Keratinocyte (primary cell): ENCODE results near the gene ATP11A. TPM values are rescaled to one million over a fixed set of nuclear protein-coding genes. Genes with fewer than 3 reads are reported as not detected.

Experiments used
- DNase-seq: peaks from one replicate; pipeline ENCODE4 v3.0.0-alpha.2; 2011; ENCODE audit warnings: low read depth, missing footprints, low spot score
- FAIRE-seq: peaks from 2 replicates; lab custom pipeline; 2011; peaks lifted over from hg19 to GRCh38; lab: Jason Lieb, UNC
- H2AFZ ChIP-seq: 2 replicates; pipeline ENCODE4 v1.6.0; 2012; ENCODE audit warnings: low read length, control low read depth, inconsistent platforms; ENCODE audit not compliant: control insufficient read depth
- H3K27ac ChIP-seq: 2 replicates; pipeline ENCODE4 v1.5.1; 2011; ENCODE audit warnings: low read length; ENCODE audit not compliant: control insufficient read depth, insufficient read depth
- H3K27me3 ChIP-seq: 3 replicates; pipeline ENCODE4 v1.6.0; 2011; ENCODE audit warnings: low read length; ENCODE audit not compliant: control insufficient read depth, insufficient read depth; ENCODE audit errors: extremely low read depth
- H3K36me3 ChIP-seq, 2 experiments: 2 replicates in 1 of 2; 3 replicates in 1 of 2; pipeline ENCODE4 v1.5.1; 2011; ENCODE audit warnings: low read length in 2 of 2, mild to moderate bottlenecking in 1 of 2; ENCODE audit not compliant: control insufficient read depth in 2 of 2, insufficient read depth in 2 of 2; ENCODE audit errors: extremely low read depth in 1 of 2
- H3K4me1 ChIP-seq: 3 replicates; pipeline ENCODE4 v1.5.1; 2011; ENCODE audit warnings: low read length; ENCODE audit not compliant: control insufficient read depth, insufficient read depth; ENCODE audit errors: extremely low read depth
- H3K4me2 ChIP-seq: 3 replicates; pipeline ENCODE4 v1.6.0; 2011; ENCODE audit warnings: low read depth, low read length; ENCODE audit not compliant: control insufficient read depth, insufficient read depth; ENCODE audit errors: extremely low read depth
- H3K4me3 ChIP-seq, 3 experiments: fragments of 200-600 bp in 1 of 3; sonication (generic) in 1 of 3; 2 replicates in 2 of 3; 3 replicates in 1 of 3; pipeline ENCODE4 v1.5.1; 2011 to 2016; ENCODE audit warnings: low read length in 3 of 3, mild to moderate bottlenecking in 3 of 3, control low read depth in 2 of 3, inconsistent platforms in 1 of 3, low read depth in 1 of 3, mixed read lengths in 1 of 3, mixed run types in 1 of 3, moderate library complexity in 1 of 3; ENCODE audit not compliant: control insufficient read depth in 2 of 3, insufficient read depth in 2 of 3; ENCODE audit errors: extremely low read depth in 1 of 3
- H3K79me2 ChIP-seq: 2 replicates; pipeline ENCODE4 v1.6.0; 2012; ENCODE audit warnings: low read length; ENCODE audit not compliant: control insufficient read depth, insufficient read depth
- H3K9ac ChIP-seq: 3 replicates; pipeline ENCODE4 v1.6.0; 2011; ENCODE audit warnings: low read length; ENCODE audit not compliant: control insufficient read depth, insufficient read depth; ENCODE audit errors: extremely low read depth
- H3K9me1 ChIP-seq: 3 replicates; pipeline ENCODE4 v1.6.0; 2011; ENCODE audit warnings: low read length; ENCODE audit not compliant: control insufficient read depth, insufficient read depth; ENCODE audit errors: extremely low read depth
- H3K9me3 ChIP-seq: 2 replicates; pipeline ENCODE4 v1.5.1; 2012; ENCODE audit warnings: low read depth, low read length; ENCODE audit not compliant: control insufficient read depth
- H4K20me1 ChIP-seq: 3 replicates; pipeline ENCODE4 v1.6.0; 2011; ENCODE audit warnings: low read length; ENCODE audit not compliant: control insufficient read depth, insufficient read depth; ENCODE audit errors: extremely low read depth
- CTCF ChIP-seq, 3 experiments: IDR thresholded peaks in 1 of 3; conservative IDR thresholded peaks in 1 of 3; optimal IDR thresholded peaks in 1 of 3; 2 replicates in 2 of 3; 3 replicates in 1 of 3; pipeline versions ENCODE3 to v1.5.1; 2011; ENCODE audit warnings: low read length in 3 of 3, mild to moderate bottlenecking in 3 of 3, moderate library complexity in 2 of 3, control low read depth in 1 of 3, inconsistent platforms in 1 of 3; ENCODE audit not compliant: insufficient read depth in 2 of 3; ENCODE audit errors: extremely low read depth in 1 of 3
- EZH2 ChIP-seq: IDR thresholded peaks from one replicate; pipeline ENCODE4 v1.6.1; 2012; ENCODE audit warnings: inconsistent platforms, mild to moderate bottlenecking, low read length, moderate library complexity
- dilution Hi-C: fragments of 300-500 bp; cut with MboI; formaldehyde crosslinking; loops from one replicate; pipeline ENCODE4 v1.7.0; 2020; ENCODE audit warnings: low sequenced_read_pairs; ENCODE audit not compliant: extremely low pct_ligation_motif_present
- polyA plus RNA-seq, 5 experiments: library from polyadenylated mRNA; depleted of rRNA in 3 of 5; stranded (reverse) in 3 of 5; stranded (forward) in 1 of 5; unstranded in 1 of 5; fragments of >200 nt; gene quantifications; 1 replicate in 1 of 5; 2 replicates in 3 of 5; 3 replicates in 1 of 5; pipeline versions ENCODE4 v1.2.1 to v1.2.3, GENCODE V29; 2011 to 2012; ENCODE audit warnings: missing spikeins in 2 of 5, low read depth in 1 of 5, low replicate concordance in 1 of 5

The ATP11A gene
- polyA plus RNA-seq, 1 donor (not counting 4 experiments of a cell fraction or from before 2014, with no cell fraction given), result 4.3 TPM

- Histone ChIP-seq H3K27ac (no peak overlapping the region), H3K36me3 (peaks cover 9% of the 10 kb centered on the region in 2 experiments), H3K4me3 (no peak overlapping the region), H3K27me3 (no peaks in the 10 kb centered on the region), H3K9me1 (no peaks in the 10 kb centered on the region), H4K20me1 (no peaks in the 10 kb centered on the region), H3K79me2 (no peaks in the 10 kb centered on the region), H3K9me3 (no peaks in the 10 kb centered on the region), H3K4me2 (no peak overlapping the region), H3K9ac (no peak overlapping the region), H2AFZ (no peak overlapping the region), H3K4me1 (no peaks in the 10 kb centered on the region)
- FAIRE-seq (no peak), DNase-seq (no peak)
- dilution Hi-C loops, result no loop called here
- TF ChIP-seq EZH2 (no peak), CTCF (optimal IDR thresholded peaks at IDR 0.05 in 1 of 3, IDR thresholded peaks at IDR 0.05 in 1 of 3, conservative IDR thresholded peaks at IDR 0.05 in 1 of 3; ENCODE audit: extremely low read depth in 1 of 3, insufficient read depth in 2 of 3, low read length in 3 of 3) (no peak)
Measured at GRCh38 chr13:112818040-112818697, 128.3 kb downstream of the ATP11A start.

DNA sequence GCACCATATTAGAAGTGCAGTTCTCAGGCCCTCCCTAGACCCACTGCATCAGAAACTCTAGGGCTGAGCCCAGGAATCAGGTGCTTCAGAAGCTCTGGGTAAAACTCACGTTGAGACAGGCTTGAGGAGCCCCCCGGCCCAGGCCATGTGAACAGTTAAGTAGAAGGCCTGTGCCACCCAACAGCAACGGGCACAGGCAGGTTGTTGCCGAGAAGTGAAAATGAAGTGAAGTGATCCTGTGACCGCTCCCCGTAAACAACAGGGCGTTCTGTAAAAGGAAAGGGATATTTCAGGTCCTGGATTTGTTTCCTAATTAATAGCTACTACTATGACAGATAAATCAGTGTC is 128.8 kb downstream of the ATP11A start:
- dilution Hi-C loops, result no loop called here
- H3K36me3 ChIP-seq, result peaks cover 9% of the 10 kb centered on the region in 2 experiments

More for the DNA sequence above, 128.8 kb downstream of the ATP11A start:
- H3K9ac ChIP-seq, result no peak overlapping the region
- FAIRE-seq (no peak), DNase-seq (no peak)
- H3K9me1 ChIP-seq, result no peaks in the 10 kb centered on the region
- H3K79me2 ChIP-seq, result no peaks in the 10 kb centered on the region
- no peaks in the 10 kb centered on the region for H3K4me1 ChIP-seq
- H3K4me2 ChIP-seq, result no peak overlapping the region
- H3K4me3 ChIP-seq, result no peak overlapping the region
- H3K9me3 ChIP-seq, result no peaks in the 10 kb centered on the region
- H4K20me1 ChIP-seq, result no peaks in the 10 kb centered on the region
- H3K27me3 ChIP-seq, result no peaks in the 10 kb centered on the region
- no peak overlapping the region for H3K27ac ChIP-seq
- H2AFZ ChIP-seq, result no peak overlapping the region
- TF ChIP-seq EZH2 (no peak), CTCF (optimal IDR thresholded peaks at IDR 0.05 in 1 of 3, IDR thresholded peaks at IDR 0.05 in 1 of 3, conservative IDR thresholded peaks at IDR 0.05 in 1 of 3; ENCODE audit: extremely low read depth in 1 of 3, insufficient read depth in 2 of 3, low read length in 3 of 3) (no peak)
